K562 (cell line): ENCODE measurements around the gene NAV2. TPM values are rescaled to one million over a fixed set of nuclear protein-coding genes. Genes with fewer than 3 reads are reported as not detected.

ENCODE experiments used
- ARNT ChIP-seq, 2 experiments: fragments of 450-650 bp; IDR thresholded peaks; 2 replicates each; pipeline ENCODE4 v1.6.1; 2016; ENCODE audit warnings: mild to moderate bottlenecking in 1 of 2
- C11orf30 ChIP-seq: fragments of 450-650 bp; IDR thresholded peaks from 2 replicates; pipeline ENCODE4 v1.6.1; 2016; ENCODE audit warnings: low read depth, mild to moderate bottlenecking
- FOXJ3 ChIP-seq: sonication (generic); formaldehyde crosslinking; IDR thresholded peaks from 2 replicates; pipeline ENCODE4 v1.4.0; 2020; ENCODE audit warnings: mild to moderate bottlenecking, missing genetic modification reagents
- KDM4B ChIP-seq, 2 experiments: fragments of 450-650 bp in 1 of 2; sonication (generic) in 1 of 2; IDR thresholded peaks; 2 replicates each; pipeline ENCODE4 v1.6.1; 2016 to 2017; ENCODE audit warnings: borderline replicate concordance in 2 of 2, antibody characterized with exemption in 1 of 2, low read depth in 1 of 2, mild to moderate bottlenecking in 1 of 2
- KLF6 ChIP-seq: fragments of 250-450 bp; sonication (Bioruptor Pico); IDR thresholded peaks from 2 replicates; pipeline ENCODE4 v1.4.0; 2020; ENCODE audit warnings: mild to moderate bottlenecking, moderate library complexity, borderline replicate concordance
- MBD2 ChIP-seq: sonication (generic); IDR thresholded peaks from 2 replicates; pipeline ENCODE4 v1.6.1; 2016; ENCODE audit warnings: low read depth, borderline replicate concordance
- PHF8 ChIP-seq: fragments of 200-600 bp; sonication (generic); IDR thresholded peaks from 2 replicates; pipeline ENCODE4 v1.6.1; 2012; ENCODE audit warnings: mixed run types, mild to moderate bottlenecking, inconsistent platforms, low read length, moderate library complexity, borderline replicate concordance
- STAG1 ChIP-seq: sonication (generic); formaldehyde crosslinking; IDR thresholded peaks from 2 replicates; pipeline ENCODE4 v1.5.0; 2020; ENCODE audit warnings: missing genetic modification reagents, borderline replicate concordance
- TFAM ChIP-seq: fragments of 250-450 bp; sonication (Bioruptor Pico); conservative IDR thresholded peaks from 2 replicates; pipeline ENCODE4 v1.5.0; 2021; ENCODE audit warnings: mild to moderate bottlenecking, moderate library complexity
- THRAP3 ChIP-seq: fragments of 450-650 bp; IDR thresholded peaks from 2 replicates; pipeline ENCODE4 v1.6.1; 2016; ENCODE audit warnings: mild to moderate bottlenecking, inconsistent platforms, borderline replicate concordance
- ZBTB17 ChIP-seq: fragments of 450-650 bp; formaldehyde crosslinking; IDR thresholded peaks from 2 replicates; pipeline ENCODE4 v1.4.0; 2020; ENCODE audit warnings: mild to moderate bottlenecking
- ZNF263 ChIP-seq: sonication (generic); formaldehyde crosslinking; IDR thresholded peaks from 2 replicates; pipeline ENCODE4 v1.8.0; 2022; ENCODE audit warnings: mild to moderate bottlenecking, missing genetic modification reagents, borderline replicate concordance
- ZNF57 ChIP-seq: fragments of 450-650 bp; formaldehyde crosslinking; IDR thresholded peaks from 2 replicates; pipeline ENCODE4 v1.4.0; 2020; ENCODE audit warnings: mild to moderate bottlenecking, moderate library complexity
- ZNF589 ChIP-seq: fragments of 200-800 bp; sonication (Bioruptor generic); IDR thresholded peaks from 2 replicates; pipeline ENCODE4 v1.6.1; 2016; ENCODE audit warnings: low read depth, missing genetic modification characterization, missing compliant biosample characterization
- polyA plus RNA-seq, 8 experiments: library from polyadenylated mRNA; depleted of rRNA in 4 of 8; stranded (reverse) in 5 of 8; unstranded in 3 of 8; fragments of >200 nt; fragmentation: Nextera tagmentation in 2 of 8; fragmentation: Illumina TruSeq in 1 of 8; extraction: Ambion mirVana in 2 of 8; extraction: Trizol in 1 of 8; gene quantifications; 2 replicates each; pipeline versions ENCODE4 v1.2.1 to v1.2.3, GENCODE V29; 2011 to 2014; ENCODE audit warnings: inconsistent platforms in 1 of 8, missing spikeins in 1 of 8
- total RNA-seq, 7 experiments: library from RNA; depleted of rRNA in 6 of 7; stranded (reverse); fragments of >200 nt in 6 of 7; fragmentation: Illumina TruSeq in 2 of 7; extraction: Trizol in 2 of 7; gene quantifications; 2 replicates each; pipeline versions ENCODE4 v1.2.1 to v1.2.3, GENCODE V29; 2011 to 2021; ENCODE audit warnings: low replicate concordance in 1 of 7
- TF ChIP-seq, protein P1 (sequence below), 2 experiments: fragments of 200-800 bp in 1 of 2; sonication (Bioruptor generic) in 1 of 2; sonication (generic) in 1 of 2; formaldehyde crosslinking in 1 of 2; IDR thresholded peaks in 1 of 2; conservative IDR thresholded peaks in 1 of 2; 2 replicates each; pipeline versions ENCODE4 v1.5.0 to v1.6.1; 2016 to 2020; ENCODE audit warnings: missing compliant biosample characterization in 1 of 2, missing genetic modification characterization in 1 of 2, missing genetic modification reagents in 1 of 2
- TF ChIP-seq, protein P2 (sequence below): sonication (generic); formaldehyde crosslinking; IDR thresholded peaks from 2 replicates; pipeline ENCODE4 v1.8.0; 2022; ENCODE audit warnings: mild to moderate bottlenecking, missing genetic modification reagents
- TF ChIP-seq, protein P3 (sequence below): sonication (generic); formaldehyde crosslinking; IDR thresholded peaks from 2 replicates; pipeline ENCODE4 v1.8.0; 2022; ENCODE audit warnings: mild to moderate bottlenecking, missing genetic modification reagents, borderline replicate concordance
- TF ChIP-seq, protein P4 (sequence below), 3 experiments: fragments of 200-800 bp in 1 of 3; fragments of 250-450 bp in 1 of 3; fragments of 450-650 bp in 1 of 3; sonication (Bioruptor Pico) in 1 of 3; sonication (Bioruptor generic) in 1 of 3; formaldehyde crosslinking in 1 of 3; IDR thresholded peaks; 2 replicates each; pipeline versions ENCODE4 v1.6.1 to v1.8.0; 2016 to 2022; ENCODE audit warnings: mild to moderate bottlenecking in 2 of 3, missing genetic modification characterization in 2 of 3, missing compliant biosample characterization in 1 of 3, moderate library complexity in 1 of 3

Gene NAV2
- total and polyA plus RNA-seq, 9 of the 15 experiments (the other 6 are each of a cell fraction or from before 2014, with no cell fraction given) = 0.03 to 0.35 (median 0.05) TPM

DNA sequence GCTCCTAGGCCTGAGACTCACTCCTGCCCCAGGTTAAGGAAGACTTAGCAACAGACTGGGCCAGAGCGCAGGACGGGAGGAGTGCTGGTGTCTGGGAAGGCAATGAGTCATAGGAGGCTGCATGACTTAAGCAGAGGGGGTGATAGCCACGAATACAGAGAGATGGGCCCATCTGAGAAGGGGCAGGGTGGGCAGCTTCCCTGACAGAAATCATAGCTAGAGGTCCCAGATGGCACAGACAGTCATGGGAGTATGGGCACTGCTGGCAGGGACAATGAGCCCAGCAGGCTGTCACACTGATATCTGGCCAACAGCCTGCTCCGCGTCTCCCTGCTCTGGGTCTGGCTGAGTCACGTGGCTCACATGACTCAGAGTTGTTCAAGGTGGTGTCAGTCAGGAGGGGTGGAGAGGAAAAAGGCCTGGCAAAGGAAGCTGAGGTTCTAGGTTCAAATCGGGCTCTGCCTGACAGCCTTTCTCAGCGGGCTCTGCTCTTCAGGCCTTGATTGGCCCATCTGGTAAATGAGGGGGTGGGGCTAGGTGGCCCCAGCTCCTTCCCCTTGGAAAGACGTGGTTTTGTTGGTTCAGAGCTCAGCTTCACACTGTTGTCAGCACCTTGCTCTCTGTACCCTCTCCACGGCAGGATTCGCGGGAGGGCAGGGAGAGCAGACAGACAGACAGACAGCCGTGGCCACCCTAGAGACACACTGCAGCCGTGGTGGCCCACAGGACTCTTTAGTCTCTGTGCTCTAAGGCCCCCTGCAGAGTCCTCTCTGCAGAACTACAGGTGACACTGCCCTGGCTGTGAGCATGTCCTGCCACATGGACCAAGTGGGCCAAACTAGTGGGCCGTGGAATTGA lies 399.9 kb downstream of the NAV2 start (continued):
- TF ChIP-seq, protein P1, sequence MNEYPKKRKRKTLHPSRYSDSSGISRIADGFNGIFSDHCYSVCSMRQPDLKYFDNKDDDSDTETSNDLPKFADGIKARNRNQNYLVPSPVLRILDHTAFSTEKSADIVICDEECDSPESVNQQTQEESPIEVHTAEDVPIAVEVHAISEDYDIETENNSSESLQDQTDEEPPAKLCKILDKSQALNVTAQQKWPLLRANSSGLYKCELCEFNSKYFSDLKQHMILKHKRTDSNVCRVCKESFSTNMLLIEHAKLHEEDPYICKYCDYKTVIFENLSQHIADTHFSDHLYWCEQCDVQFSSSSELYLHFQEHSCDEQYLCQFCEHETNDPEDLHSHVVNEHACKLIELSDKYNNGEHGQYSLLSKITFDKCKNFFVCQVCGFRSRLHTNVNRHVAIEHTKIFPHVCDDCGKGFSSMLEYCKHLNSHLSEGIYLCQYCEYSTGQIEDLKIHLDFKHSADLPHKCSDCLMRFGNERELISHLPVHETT (CRISPR knock-in tag; conservative IDR thresholded peaks at IDR 0.05 in 1 of 2, IDR thresholded peaks at IDR 0.05 in 1 of 2) = no peak
- TF ChIP-seq STAG1 (CRISPR knock-in tag) (no peak), ARNT (IDR thresholded peaks at IDR 0.05) (no peak), ZNF57 (no peak), ZNF589 (no peak; the same call in 1 of the 2 replicates), FOXJ3 (CRISPR knock-in tag) (no peak), THRAP3 (no peak), MBD2 (no peak), TFAM (CRISPR knock-in tag) (no peak), PHF8 (peak; percentile 35; the same call in 1 of the 2 replicates), KLF6 (CRISPR knock-in tag) (peak; percentile 24; the same call in 1 of the 2 replicates), KDM4B (IDR thresholded peaks at IDR 0.05; ENCODE audit: borderline replicate concordance in 2 of 2, low read depth in 1 of 2) (no peak), C11orf30 (peak; percentile 39; the same call in 1 of the 2 replicates), ZBTB17 (CRISPR knock-in tag) (peak; percentile 52; the same call in 1 of the 2 replicates), ZNF263 (peak; percentile 54; the same call in 1 of the 2 replicates)
- TF ChIP-seq, protein P2, sequence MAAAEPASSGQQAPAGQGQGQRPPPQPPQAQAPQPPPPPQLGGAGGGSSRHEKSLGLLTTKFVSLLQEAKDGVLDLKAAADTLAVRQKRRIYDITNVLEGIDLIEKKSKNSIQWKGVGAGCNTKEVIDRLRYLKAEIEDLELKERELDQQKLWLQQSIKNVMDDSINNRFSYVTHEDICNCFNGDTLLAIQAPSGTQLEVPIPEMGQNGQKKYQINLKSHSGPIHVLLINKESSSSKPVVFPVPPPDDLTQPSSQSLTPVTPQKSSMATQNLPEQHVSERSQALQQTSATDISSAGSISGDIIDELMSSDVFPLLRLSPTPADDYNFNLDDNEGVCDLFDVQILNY (CRISPR knock-in tag) = no peak
- TF ChIP-seq, protein P3, sequence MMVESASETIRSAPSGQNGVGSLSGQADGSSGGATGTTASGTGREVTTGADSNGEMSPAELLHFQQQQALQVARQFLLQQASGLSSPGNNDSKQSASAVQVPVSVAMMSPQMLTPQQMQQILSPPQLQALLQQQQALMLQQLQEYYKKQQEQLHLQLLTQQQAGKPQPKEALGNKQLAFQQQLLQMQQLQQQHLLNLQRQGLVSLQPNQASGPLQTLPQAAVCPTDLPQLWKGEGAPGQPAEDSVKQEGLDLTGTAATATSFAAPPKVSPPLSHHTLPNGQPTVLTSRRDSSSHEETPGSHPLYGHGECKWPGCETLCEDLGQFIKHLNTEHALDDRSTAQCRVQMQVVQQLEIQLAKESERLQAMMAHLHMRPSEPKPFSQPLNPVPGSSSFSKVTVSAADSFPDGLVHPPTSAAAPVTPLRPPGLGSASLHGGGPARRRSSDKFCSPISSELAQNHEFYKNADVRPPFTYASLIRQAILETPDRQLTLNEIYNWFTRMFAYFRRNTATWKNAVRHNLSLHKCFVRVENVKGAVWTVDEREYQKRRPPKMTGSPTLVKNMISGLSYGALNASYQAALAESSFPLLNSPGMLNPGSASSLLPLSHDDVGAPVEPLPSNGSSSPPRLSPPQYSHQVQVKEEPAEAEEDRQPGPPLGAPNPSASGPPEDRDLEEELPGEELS (CRISPR knock-in tag) = peak; percentile 82; the same call in 1 of the 2 replicates
- TF ChIP-seq, protein P4, sequence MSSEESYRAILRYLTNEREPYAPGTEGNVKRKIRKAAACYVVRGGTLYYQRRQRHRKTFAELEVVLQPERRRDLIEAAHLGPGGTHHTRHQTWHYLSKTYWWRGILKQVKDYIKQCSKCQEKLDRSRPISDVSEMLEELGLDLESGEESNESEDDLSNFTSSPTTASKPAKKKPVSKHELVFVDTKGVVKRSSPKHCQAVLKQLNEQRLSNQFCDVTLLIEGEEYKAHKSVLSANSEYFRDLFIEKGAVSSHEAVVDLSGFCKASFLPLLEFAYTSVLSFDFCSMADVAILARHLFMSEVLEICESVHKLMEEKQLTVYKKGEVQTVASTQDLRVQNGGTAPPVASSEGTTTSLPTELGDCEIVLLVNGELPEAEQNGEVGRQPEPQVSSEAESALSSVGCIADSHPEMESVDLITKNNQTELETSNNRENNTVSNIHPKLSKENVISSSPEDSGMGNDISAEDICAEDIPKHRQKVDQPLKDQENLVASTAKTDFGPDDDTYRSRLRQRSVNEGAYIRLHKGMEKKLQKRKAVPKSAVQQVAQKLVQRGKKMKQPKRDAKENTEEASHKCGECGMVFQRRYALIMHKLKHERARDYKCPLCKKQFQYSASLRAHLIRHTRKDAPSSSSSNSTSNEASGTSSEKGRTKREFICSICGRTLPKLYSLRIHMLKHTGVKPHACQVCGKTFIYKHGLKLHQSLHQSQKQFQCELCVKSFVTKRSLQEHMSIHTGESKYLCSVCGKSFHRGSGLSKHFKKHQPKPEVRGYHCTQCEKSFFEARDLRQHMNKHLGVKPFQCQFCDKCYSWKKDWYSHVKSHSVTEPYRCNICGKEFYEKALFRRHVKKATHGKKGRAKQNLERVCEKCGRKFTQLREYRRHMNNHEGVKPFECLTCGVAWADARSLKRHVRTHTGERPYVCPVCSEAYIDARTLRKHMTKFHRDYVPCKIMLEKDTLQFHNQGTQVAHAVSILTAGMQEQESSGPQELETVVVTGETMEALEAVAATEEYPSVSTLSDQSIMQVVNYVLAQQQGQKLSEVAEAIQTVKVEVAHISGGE (CRISPR knock-in tag; IDR thresholded peaks at IDR 0.05) = no peak
